ENCODE measurements around the gene BCL2L13.
"Not testable (repeated sequence)": the region's sequence is repeated elsewhere in the genome, so short reads cannot be mapped to it uniquely, and the experiment has no call there.

Gene BCL2L13

GRCh38 chr22:17764852-17765251 lies 126.3 kb downstream of the BCL2L13 start:
- DNase-seq (ENCODE audit: low spot score): not testable (repeated sequence)

- no peak for DNase-seq (ENCODE audit: low spot score)
Measured at GRCh38 chr22:17767233-17768065, 128.9 kb downstream of the BCL2L13 start.

DNA sequence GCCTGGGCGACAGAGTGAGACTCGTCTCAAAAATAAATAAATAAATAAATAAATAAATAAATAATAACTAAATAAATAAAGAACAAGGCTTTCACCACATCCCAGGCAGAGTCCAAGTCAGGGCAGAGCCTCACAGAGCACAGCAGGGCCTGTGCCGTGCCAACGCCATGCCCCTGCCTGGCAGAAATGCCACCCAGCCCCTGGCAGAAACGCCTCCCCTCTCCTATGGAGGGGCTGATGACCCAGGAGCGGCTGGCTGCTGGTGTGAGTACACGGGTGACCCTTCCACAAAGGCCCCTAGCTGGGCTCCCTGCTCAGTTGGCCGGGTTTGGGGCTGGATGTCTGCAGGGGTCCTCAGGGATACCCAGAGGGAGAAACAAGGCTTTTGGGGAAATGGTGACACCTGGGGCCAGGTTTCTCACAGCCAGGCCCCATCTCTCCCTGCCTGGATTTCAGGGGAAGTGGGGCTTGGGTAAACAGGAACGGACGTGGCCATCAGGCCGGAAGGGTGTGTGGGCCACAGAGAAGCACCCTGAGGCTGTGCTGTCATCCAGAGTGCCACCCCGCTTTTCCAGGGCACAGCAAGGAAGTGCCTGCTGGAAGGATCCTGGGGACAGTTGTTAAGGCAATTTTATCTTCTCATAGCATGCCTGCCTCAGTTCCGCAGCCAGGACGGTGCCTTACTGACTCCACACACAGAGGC lies 130.6 kb downstream of the BCL2L13 start:
- no peak for DNase-seq (ENCODE audit: low spot score)

GRCh38 chr22:17769716-17770082 lies 131.1 kb downstream of the BCL2L13 start:
- no peak for DNase-seq (ENCODE audit: low spot score)

- no peak for DNase-seq (ENCODE audit: low spot score)
Measured at GRCh38 chr22:17770180-17771077, 131.9 kb downstream of the BCL2L13 start.

- no peak for DNase-seq (ENCODE audit: low spot score)
Measured at GRCh38 chr22:17772249-17772957, 133.8 kb downstream of the BCL2L13 start.

GRCh38 chr22:17772958-17773605 lies 134.5 kb downstream of the BCL2L13 start:
- DNase-seq (ENCODE audit: low spot score): no peak

- peak; percentile 66 for DNase-seq (ENCODE audit: low spot score)
Measured at GRCh38 chr22:17773606-17774205, 135.1 kb downstream of the BCL2L13 start.

DNA sequence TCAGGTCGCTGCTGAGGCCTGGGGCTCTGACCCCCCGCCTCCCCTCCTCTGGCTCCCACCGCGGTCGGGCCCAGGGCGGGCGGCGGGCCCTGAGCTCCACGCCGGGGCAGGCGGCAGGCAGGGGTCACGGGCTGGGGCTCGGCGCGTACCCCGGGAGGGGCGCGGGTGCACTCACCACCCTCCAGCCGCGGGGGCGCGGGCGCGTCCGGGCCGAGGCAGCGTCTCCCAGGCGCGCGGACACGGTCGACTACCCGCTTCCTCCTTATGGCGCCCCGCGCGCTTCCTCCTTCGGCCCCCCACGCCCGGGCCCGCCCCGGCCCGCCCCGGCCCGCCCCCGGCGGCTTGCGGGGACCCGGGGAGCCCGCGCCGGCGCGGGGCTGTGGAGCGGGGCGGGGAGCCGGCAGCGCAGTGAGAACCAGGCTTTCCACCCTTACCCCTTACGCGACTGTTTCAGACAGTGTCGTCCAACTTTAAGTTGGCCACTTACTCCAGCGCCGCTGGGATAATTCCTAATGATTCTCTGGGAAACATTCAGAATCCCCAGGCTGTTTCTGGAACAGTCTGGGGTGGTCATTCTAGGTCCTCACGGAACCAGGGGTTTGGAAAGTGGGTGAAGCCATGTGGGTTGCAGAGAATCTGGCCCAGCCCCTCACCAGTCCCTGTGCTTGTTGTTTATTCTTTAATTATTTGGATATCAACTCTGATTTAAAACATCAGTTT lies 135.8 kb downstream of the BCL2L13 start, which contains the start of gene BID:
BID (minus strand) TSS at position 264 of the 720 bp plus-strand sequence. CDS start 24,353 bp downstream, outside the sequence.
- no peak for DNase-seq (ENCODE audit: low spot score)

- no peak for DNase-seq (ENCODE audit: low spot score)
Measured at GRCh38 chr22:17774926-17775685, 136.5 kb downstream of the BCL2L13 start.

- DNase-seq (ENCODE audit: low spot score): no peak
Measured at GRCh38 chr22:17775781-17776465, 137.4 kb downstream of the BCL2L13 start.

DNA sequence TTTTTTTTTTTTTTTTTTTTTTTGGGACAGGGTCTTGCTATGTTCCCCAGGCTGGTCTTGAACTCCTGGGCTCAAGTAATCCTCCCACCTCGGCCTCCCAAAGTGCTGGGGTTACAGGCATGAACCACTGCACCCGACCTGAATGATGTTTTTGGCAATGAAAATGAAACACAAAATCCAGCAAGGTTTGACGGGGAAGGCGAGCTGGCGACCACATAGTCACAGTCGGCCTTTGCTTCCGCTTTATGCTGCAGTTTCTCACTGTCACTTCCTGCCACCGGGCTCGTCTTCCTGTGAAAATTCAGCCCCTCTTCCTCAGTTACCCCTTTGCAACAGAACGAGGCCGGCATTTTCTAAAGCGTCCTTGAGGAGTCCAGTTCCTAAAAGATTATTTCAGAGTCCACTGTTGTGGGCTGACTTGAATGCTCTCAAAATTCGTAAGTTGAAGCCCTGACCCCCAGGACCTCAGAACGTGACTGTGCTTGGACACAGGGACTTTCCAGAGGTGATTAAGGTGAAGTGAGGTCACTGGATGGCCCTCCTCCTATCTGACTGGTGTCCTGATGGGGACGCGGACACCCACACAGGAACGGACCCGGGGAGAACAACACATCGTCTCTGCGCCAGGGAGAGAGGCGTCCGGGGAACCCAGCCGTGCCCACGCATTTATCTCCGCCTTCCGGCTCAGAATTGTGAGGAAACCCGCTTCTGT lies 138.6 kb downstream of the BCL2L13 start:
- no peak for DNase-seq (ENCODE audit: low spot score)

- DNase-seq (ENCODE audit: low spot score): no peak
Measured at GRCh38 chr22:17777717-17778044, 139.1 kb downstream of the BCL2L13 start.

DNA sequence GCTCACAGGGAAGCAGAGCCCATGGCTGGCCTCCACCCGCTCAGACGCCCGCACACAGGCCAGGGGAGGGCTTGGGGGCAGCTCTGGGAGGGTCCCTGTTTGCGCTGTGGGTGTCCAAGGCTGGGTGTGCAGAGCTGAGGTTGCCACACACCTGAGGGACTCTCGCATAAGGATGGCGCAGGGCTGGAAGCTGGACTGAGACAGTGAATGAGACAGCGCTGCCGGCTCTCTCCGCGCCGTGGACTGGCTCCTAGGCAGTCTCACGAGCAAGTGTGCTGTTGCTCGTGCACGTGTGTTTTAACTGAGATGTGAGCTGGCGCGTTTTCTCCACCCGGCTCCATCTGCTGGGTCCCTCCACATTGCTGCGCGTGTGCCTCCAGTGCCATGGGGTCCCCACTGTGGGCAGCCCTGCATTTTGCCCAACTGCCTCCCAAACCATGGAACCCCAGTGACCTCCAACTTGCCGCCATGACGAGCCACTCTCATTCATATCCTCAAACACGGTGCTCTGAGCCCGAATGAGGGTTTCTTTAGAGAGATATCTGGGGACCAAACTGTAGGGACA lies 139.9 kb downstream of the BCL2L13 start:
- DNase-seq (ENCODE audit: low spot score): no peak

DNA sequence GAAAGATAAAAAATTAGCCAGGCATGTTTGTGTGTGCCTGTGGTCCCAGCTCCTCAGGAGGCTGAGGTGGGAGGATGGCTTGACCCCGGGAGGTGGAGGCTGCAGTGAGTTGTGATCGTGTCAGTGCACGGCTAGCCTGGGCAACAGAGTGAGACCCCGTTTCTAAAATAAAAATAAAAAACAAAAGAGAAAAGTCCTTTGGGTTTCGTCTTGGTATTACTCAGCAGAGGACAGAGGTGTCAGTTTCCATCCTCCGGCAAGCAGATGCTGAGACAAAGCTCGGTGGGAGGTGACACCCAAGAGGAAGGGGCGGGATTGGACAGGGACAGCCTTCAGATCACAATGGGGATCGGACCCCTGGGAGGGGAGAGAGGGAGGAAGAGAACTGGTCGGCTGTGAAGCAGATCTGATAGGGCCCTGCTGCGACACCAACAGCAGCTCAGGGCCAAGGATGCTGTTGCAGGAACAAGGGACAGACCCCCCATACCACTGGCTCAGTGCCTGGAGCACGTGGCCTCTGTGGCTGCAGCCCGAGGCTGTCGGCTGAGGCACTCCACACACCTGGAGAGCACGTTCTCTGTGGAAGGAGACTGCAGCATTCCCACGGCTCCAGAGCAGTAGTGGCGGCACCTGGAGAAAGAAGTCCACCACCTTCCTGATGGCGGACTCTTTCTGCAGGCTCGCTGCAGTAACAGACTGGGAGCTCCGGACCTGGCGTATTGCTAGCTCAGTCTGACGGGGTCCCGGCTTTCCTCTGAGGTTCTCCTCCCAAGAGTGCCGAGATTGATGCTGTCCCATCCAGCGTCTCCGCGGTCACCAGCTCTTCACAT lies 140.9 kb downstream of the BCL2L13 start:
- no peak for DNase-seq (ENCODE audit: low spot score)

DNA sequence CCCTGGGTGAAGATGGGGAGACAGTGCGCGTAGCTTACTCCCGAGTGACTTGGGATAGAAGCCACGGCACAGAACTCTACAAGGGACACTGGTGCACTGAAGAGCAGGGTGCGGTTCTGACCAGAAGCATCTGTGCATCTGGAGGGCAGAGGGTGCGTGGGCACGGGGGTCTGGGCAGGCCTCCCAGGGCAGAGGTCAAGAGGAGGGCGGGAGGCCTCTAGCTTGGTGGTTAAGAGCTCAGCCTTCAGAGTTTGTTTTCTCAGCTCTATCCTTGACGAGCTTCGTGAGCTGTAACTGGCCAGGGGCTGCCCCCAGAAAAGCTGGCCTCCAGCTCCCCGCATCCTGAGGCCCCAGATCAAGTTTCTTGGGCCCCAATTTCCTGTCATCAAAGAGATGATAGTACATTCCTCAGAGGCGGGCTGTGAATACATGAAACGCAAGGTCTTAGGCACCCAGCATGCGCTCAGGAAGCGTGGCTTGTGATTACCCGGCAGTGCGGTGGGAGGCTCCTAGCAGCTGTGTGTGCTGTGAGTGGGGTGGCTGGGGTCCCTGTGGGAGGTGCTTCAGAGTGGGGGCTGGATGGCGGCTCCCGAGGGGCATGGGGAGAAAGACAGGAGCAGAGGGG lies 141.7 kb downstream of the BCL2L13 start:
- no peak for DNase-seq (ENCODE audit: low spot score)

All from SW480 (cell line).